ENCODE measurements around the gene FCHSD2. TPM values are rescaled to one million over a fixed set of nuclear protein-coding genes. Genes with fewer than 3 reads are reported as not detected.

Gene FCHSD2
- total and polyA plus RNA-seq, 4 donors, result 7.6 to 18.7 (median 9.9) TPM

- H3K9me3 ChIP-seq (ENCODE audit: control insufficient read depth in 4 of 4, low read length in 3 of 4), result no peaks in the 10 kb centered on the region
- H3K9ac ChIP-seq (ENCODE audit: low read depth in 1 of 2, low read length in 2 of 2), result no peak overlapping the region
- H3K36me3 ChIP-seq (ENCODE audit: control insufficient read depth in 4 of 4, insufficient read depth in 3 of 4, low read depth in 1 of 4, low read length in 3 of 4), result no peaks in the 10 kb centered on the region
- 75% methylated on average over 2 of the region's 2 CpGs for WGBS
- H3K4me1 ChIP-seq (ENCODE audit: control insufficient read depth in 4 of 4, insufficient read depth in 4 of 4, low read length in 3 of 4), result peaks cover 0 to 1% (median 0%) of the 10 kb centered on the region in 4 donors
- TF ChIP-seq FOXA2 (IDR thresholded peaks at IDR 0.05) (no peak), CTCF (IDR thresholded peaks at IDR 0.05; ENCODE audit: low read depth, low read length, missing input control) (no peak), TAF1 (conservative IDR thresholded peaks at IDR 0.05) (no peak), REST (IDR thresholded peaks at IDR 0.05) (no peak)
- H3K27me3 ChIP-seq (ENCODE audit: control insufficient read depth in 4 of 4, insufficient read depth in 4 of 4, low read length in 3 of 4), result no peaks in the 10 kb centered on the region
- H3K27ac ChIP-seq (ENCODE audit: low read depth in 1 of 2, low read length in 2 of 2), result no peak overlapping the region
- no peak for DNase-seq (ENCODE audit: low spot score)
- H3K4me3 ChIP-seq (ENCODE audit: low read depth in 1 of 3, low read length in 3 of 3), result no peak overlapping the region
Observed at GRCh38 chr11:72958791-72959190, 183.3 kb downstream of the FCHSD2 start.

GRCh38 chr11:72955466-72955865, 186.7 kb downstream of the FCHSD2 start:
- 83% methylated on average over 1 of the region's 1 CpG for WGBS
- H3K4me1 ChIP-seq (ENCODE audit: control insufficient read depth in 4 of 4, insufficient read depth in 4 of 4, low read length in 3 of 4), result peaks cover 0 to 13% (median 4%) of the 10 kb centered on the region in 4 donors
- no peak for TF ChIP-seq HNF4G (IDR thresholded peaks at IDR 0.05)
- peak; percentile 82 for TF ChIP-seq NR2F2 (IDR thresholded peaks at IDR 0.05)

GRCh38 chr11:72954860-72955259, 187.3 kb downstream of the FCHSD2 start:
- 88% methylated on average over 3 of the region's 3 CpGs for WGBS
- no peaks in the 10 kb centered on the region for H3K36me3 ChIP-seq (ENCODE audit: control insufficient read depth in 4 of 4, insufficient read depth in 3 of 4, low read depth in 1 of 4, low read length in 3 of 4)
- no peaks in the 10 kb centered on the region for H3K27me3 ChIP-seq (ENCODE audit: control insufficient read depth in 4 of 4, insufficient read depth in 4 of 4, low read length in 3 of 4)
- H3K27ac ChIP-seq (ENCODE audit: low read depth in 1 of 2, low read length in 2 of 2), result no peak overlapping the region
- DNase-seq (ENCODE audit: low spot score), result no peak
- no peaks in the 10 kb centered on the region for H3K9me3 ChIP-seq (ENCODE audit: control insufficient read depth in 4 of 4, low read length in 3 of 4)
- H3K4me3 ChIP-seq (ENCODE audit: low read depth in 1 of 3, low read length in 3 of 3), result no peak overlapping the region
- TF ChIP-seq HNF4A (conservative IDR thresholded peaks at IDR 0.05) (no peak), SP1 (IDR thresholded peaks at IDR 0.05) (no peak)
- peaks cover 0 to 13% (median 4%) of the 10 kb centered on the region in 4 donors for H3K4me1 ChIP-seq (ENCODE audit: control insufficient read depth in 4 of 4, insufficient read depth in 4 of 4, low read length in 3 of 4)
- no peak overlapping the region for H3K9ac ChIP-seq (ENCODE audit: low read depth in 1 of 2, low read length in 2 of 2)

More at GRCh38 chr11:72955466-72955865, 186.7 kb downstream of the FCHSD2 start:
- Histone ChIP-seq H3K27ac (ENCODE audit: low read depth in 1 of 2, low read length in 2 of 2) (no peak overlapping the region), H3K36me3 (ENCODE audit: control insufficient read depth in 4 of 4, insufficient read depth in 3 of 4, low read depth in 1 of 4, low read length in 3 of 4) (no peaks in the 10 kb centered on the region), H3K4me3 (ENCODE audit: low read depth in 1 of 3, low read length in 3 of 3) (no peak overlapping the region), H3K27me3 (ENCODE audit: control insufficient read depth in 4 of 4, insufficient read depth in 4 of 4, low read length in 3 of 4) (no peaks in the 10 kb centered on the region), H3K9me3 (ENCODE audit: control insufficient read depth in 4 of 4, low read length in 3 of 4) (no peaks in the 10 kb centered on the region), H3K9ac (ENCODE audit: low read depth in 1 of 2, low read length in 2 of 2) (no peak overlapping the region)
- DNase-seq (ENCODE audit: low spot score), result no peak

- Histone ChIP-seq H3K36me3 (ENCODE audit: control insufficient read depth in 4 of 4, insufficient read depth in 3 of 4, low read depth in 1 of 4, low read length in 3 of 4) (no peaks in the 10 kb centered on the region), H3K4me1 (ENCODE audit: control insufficient read depth in 4 of 4, insufficient read depth in 4 of 4, low read length in 3 of 4) (peaks cover 0 to 13% (median 4%) of the 10 kb centered on the region in 4 donors), H3K9ac (ENCODE audit: low read depth in 1 of 2, low read length in 2 of 2) (no peak overlapping the region), H3K4me3 (ENCODE audit: low read depth in 1 of 3, low read length in 3 of 3) (no peak overlapping the region), H3K9me3 (ENCODE audit: control insufficient read depth in 4 of 4, low read length in 3 of 4) (no peaks in the 10 kb centered on the region), H3K27me3 (ENCODE audit: control insufficient read depth in 4 of 4, insufficient read depth in 4 of 4, low read length in 3 of 4) (no peaks in the 10 kb centered on the region), H3K27ac (ENCODE audit: low read depth in 1 of 2, low read length in 2 of 2) (no peak overlapping the region)
- WGBS, result 96% methylated on average over 2 of the region's 2 CpGs
- no peak for DNase-seq (ENCODE audit: low spot score)
- TF ChIP-seq YY1 (IDR thresholded peaks at IDR 0.05) (no peak), HNF4G (IDR thresholded peaks at IDR 0.05) (no peak), EGR1 (IDR thresholded peaks at IDR 0.05; ENCODE audit: low read depth in 2 of 2) (no peak), RAD21 (IDR thresholded peaks at IDR 0.05) (no peak), ZBTB33 (IDR thresholded peaks at IDR 0.05) (no peak), TAF1 (conservative IDR thresholded peaks at IDR 0.05) (no peak), GABPA (IDR thresholded peaks at IDR 0.05 in 1 of 2, conservative IDR thresholded peaks at IDR 0.05 in 1 of 2) (no peak), JUND (IDR thresholded peaks at IDR 0.05) (no peak), RXRA (IDR thresholded peaks at IDR 0.05) (no peak), MAX (IDR thresholded peaks at IDR 0.05) (no peak)
Observed at GRCh38 chr11:72953637-72954036, 188.5 kb downstream of the FCHSD2 start.

All from liver (tissue), 9 donors.